ENCODE data around the gene YIPF3.

- TF ChIP-seq POLR2A (IDR thresholded peaks at IDR 0.05; ENCODE audit: low read depth, low read length) (no peak), TAF1 (IDR thresholded peaks at IDR 0.05; ENCODE audit: low read depth, low read length) (no peak), SPI1 (IDR thresholded peaks at IDR 0.05; ENCODE audit: low read depth, low read length) (no peak)
Measured at GRCh38 chr6:43488667-43489276, 28.0 kb downstream of the YIPF3 start.
